ENCODE results near the gene EPC1. TPM values are rescaled to one million over a fixed set of nuclear protein-coding genes. Genes with fewer than 3 reads are reported as not detected.
"Not testable (repeated sequence)": the region's sequence is repeated elsewhere in the genome, so short reads cannot be mapped to it uniquely, and the experiment has no call there.

EPC1 gene
- total RNA-seq, 1 donor from 2014 or later: 51.0 TPM

DNA sequence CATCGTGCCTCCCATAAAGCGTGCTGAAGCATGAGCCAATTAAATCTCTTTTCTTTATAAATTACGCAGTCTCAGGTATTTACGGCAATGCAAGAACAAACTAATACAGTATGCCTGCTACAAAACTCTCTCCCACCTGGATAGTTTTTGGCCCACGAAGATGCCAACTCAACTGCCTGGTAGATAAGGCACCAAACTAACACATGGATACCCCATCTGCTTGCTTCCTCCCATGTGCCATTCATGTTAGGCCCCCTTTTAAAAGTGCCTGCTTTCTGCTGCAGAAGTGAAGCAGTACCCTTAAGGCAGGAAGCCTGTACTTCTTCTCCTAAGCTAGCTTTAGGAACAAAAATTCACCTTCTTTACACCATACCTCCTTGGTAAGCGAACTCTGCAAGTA, 15.6 kb upstream of the EPC1 start:
- Mint-ChIP-seq H3K27ac (ENCODE audit: unreplicated experiment) (no peak overlapping the region), H3K9me3 (ENCODE audit: unreplicated experiment) (peaks cover 2% of the 10 kb centered on the region), H3K36me3 (ENCODE audit: unreplicated experiment) (no peaks in the 10 kb centered on the region), H3K4me3 (ENCODE audit: unreplicated experiment) (no peak overlapping the region), H3K27me3 (ENCODE audit: unreplicated experiment) (peaks cover 3% of the 10 kb centered on the region), H3K4me1 (ENCODE audit: low read depth, unreplicated experiment) (peaks cover 12% of the 10 kb centered on the region)
- TF ChIP-seq, protein P1, sequence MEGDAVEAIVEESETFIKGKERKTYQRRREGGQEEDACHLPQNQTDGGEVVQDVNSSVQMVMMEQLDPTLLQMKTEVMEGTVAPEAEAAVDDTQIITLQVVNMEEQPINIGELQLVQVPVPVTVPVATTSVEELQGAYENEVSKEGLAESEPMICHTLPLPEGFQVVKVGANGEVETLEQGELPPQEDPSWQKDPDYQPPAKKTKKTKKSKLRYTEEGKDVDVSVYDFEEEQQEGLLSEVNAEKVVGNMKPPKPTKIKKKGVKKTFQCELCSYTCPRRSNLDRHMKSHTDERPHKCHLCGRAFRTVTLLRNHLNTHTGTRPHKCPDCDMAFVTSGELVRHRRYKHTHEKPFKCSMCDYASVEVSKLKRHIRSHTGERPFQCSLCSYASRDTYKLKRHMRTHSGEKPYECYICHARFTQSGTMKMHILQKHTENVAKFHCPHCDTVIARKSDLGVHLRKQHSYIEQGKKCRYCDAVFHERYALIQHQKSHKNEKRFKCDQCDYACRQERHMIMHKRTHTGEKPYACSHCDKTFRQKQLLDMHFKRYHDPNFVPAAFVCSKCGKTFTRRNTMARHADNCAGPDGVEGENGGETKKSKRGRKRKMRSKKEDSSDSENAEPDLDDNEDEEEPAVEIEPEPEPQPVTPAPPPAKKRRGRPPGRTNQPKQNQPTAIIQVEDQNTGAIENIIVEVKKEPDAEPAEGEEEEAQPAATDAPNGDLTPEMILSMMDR (IDR thresholded peaks at IDR 0.05; ENCODE audit: partially characterized antibody, unreplicated experiment): no peak
- DNase-seq: no peak

DNA sequence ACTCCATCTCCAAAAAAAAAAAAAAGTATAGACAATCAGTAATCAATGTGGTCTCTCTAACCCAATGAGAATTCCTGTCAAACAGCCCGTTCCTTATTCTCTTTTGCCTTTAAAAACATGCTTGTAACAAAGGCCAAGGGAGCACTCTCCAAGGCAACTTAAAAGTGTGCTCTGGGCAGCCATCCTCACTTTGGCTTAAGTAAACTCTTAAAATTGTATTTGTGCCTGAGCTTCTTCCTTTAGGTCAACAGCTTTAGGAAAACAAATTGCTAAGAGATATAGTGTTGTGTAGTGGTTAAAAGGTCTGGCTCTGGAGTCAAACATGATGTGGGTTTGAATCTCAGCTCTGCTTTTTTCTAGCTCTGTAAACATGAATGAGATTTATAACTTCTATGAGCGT, 13.9 kb upstream of the EPC1 start:
- peaks cover 12% of the 10 kb centered on the region for H3K4me1 Mint-ChIP-seq (ENCODE audit: low read depth, unreplicated experiment)
- TF ChIP-seq, protein P1 (IDR thresholded peaks at IDR 0.05; ENCODE audit: partially characterized antibody, unreplicated experiment): no peak
- peaks cover 6% of the 10 kb centered on the region for H3K36me3 Mint-ChIP-seq (ENCODE audit: unreplicated experiment)
- DNase-seq: no peak
- H3K4me3 Mint-ChIP-seq (ENCODE audit: unreplicated experiment): no peak overlapping the region
- H3K27me3 Mint-ChIP-seq (ENCODE audit: unreplicated experiment): peaks cover 3% of the 10 kb centered on the region
- no peak overlapping the region for H3K27ac Mint-ChIP-seq (ENCODE audit: unreplicated experiment)
- peaks cover 2% of the 10 kb centered on the region for H3K9me3 Mint-ChIP-seq (ENCODE audit: unreplicated experiment)

DNA sequence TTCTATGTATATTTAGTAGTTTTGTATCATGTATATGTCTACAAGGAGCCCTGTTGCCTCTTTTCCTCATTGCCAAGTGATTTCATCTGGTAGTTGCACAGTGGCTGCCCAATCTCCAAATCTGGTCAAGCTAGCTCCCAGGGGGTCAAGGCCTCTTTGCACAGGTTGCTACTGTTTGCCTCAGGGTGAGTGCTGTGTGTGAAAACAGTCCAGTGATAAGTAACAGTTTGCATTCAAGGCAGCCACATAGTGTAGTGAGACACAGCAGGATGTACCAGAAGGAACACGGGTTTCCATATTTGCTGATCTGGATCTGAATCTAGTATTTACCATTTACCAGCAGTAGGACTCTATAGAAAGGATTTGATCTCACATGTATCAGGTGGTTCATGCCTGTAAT, 13.3 kb upstream of the EPC1 start:
- TF ChIP-seq, protein P1 (IDR thresholded peaks at IDR 0.05; ENCODE audit: partially characterized antibody, unreplicated experiment): no peak
- H3K27ac Mint-ChIP-seq (ENCODE audit: unreplicated experiment): no peak overlapping the region
- H3K4me1 Mint-ChIP-seq (ENCODE audit: low read depth, unreplicated experiment): peaks cover 12% of the 10 kb centered on the region
- peaks cover 9% of the 10 kb centered on the region for H3K36me3 Mint-ChIP-seq (ENCODE audit: unreplicated experiment)
- H3K27me3 Mint-ChIP-seq (ENCODE audit: unreplicated experiment): peaks cover 3% of the 10 kb centered on the region
- peaks cover 2% of the 10 kb centered on the region for H3K9me3 Mint-ChIP-seq (ENCODE audit: unreplicated experiment)
- no peak overlapping the region for H3K4me3 Mint-ChIP-seq (ENCODE audit: unreplicated experiment)
- no peak for DNase-seq

DNA sequence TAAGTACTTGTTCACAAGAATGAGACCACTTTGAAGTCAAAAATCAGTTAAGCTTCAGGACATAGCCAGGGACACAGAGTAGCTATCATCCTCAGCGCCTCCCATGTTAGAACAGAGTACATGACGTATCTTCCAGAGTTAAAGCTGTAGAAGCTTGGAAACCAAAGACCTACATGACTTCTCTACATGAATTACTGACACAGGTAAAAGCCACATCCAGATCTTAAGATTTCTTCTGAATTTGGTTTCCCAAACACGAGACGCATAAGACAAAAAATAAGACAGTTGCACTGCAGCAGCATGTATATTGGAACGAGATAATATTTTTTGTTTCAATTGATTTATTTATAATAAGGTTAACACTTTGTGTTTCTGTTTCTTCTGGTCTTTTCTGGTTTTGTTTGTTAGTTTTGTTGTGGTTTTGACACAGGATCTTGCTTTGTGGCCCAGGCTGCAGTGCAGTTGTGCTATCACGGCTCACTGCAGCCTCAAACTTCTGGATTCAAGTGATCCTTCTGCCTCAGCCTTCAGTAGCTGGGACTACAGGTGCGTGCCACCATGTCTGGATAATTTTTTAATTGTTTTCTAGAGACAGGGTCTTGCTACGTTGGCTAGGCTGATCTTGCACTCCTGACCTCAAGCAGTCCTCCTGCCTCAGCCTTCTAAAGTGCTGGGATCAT, 10.2 kb upstream of the EPC1 start:
- peaks cover 9% of the 10 kb centered on the region for H3K36me3 Mint-ChIP-seq (ENCODE audit: unreplicated experiment)
- peaks cover 18% of the 10 kb centered on the region for H3K4me1 Mint-ChIP-seq (ENCODE audit: low read depth, unreplicated experiment)
- TF ChIP-seq, protein P1 (IDR thresholded peaks at IDR 0.05; ENCODE audit: partially characterized antibody, unreplicated experiment): no peak
- H3K9me3 Mint-ChIP-seq (ENCODE audit: unreplicated experiment): no peaks in the 10 kb centered on the region
- no peak for DNase-seq
- H3K4me3 Mint-ChIP-seq (ENCODE audit: unreplicated experiment): no peak overlapping the region
- no peak overlapping the region for H3K27ac Mint-ChIP-seq (ENCODE audit: unreplicated experiment)
- H3K27me3 Mint-ChIP-seq (ENCODE audit: unreplicated experiment): peaks cover 5% of the 10 kb centered on the region

DNA sequence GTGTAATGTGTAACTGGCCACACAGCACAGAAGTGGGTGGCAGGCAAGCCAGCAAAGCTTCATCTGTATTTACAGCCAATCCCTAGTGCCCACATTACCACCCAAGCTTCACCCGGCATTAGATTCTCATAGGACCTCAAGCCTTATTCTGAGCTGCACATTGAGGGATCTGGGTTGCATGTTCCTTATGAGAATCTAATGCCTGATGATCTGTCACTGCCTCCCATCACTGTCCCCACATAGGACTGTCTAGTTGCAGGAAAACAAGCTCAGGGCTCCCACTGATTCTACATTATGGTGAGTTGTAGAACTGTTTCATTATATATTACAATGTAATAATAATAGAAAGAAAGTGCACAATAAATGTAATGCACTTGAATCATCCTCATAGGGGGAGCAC, 7.7 kb upstream of the EPC1 start:
- not testable (repeated sequence) for H3K9me3 Mint-ChIP-seq (ENCODE audit: unreplicated experiment); DNase-seq; H3K27me3 Mint-ChIP-seq (ENCODE audit: unreplicated experiment); H3K27ac Mint-ChIP-seq (ENCODE audit: unreplicated experiment); H3K4me3 Mint-ChIP-seq (ENCODE audit: unreplicated experiment); H3K36me3 Mint-ChIP-seq (ENCODE audit: unreplicated experiment)
- H3K4me1 Mint-ChIP-seq (ENCODE audit: low read depth, unreplicated experiment): peaks cover 15% of the 10 kb centered on the region
